HG02973 (cell line): ENCODE results near the gene OR2J3.
"Not testable (repeated sequence)": the region's sequence is repeated elsewhere in the genome, so short reads cannot be mapped to it uniquely, and the experiment has no call there.

Experiments
- ATAC-seq: cut with Tn5 transposase; IDR thresholded peaks from one replicate; pipeline ENCODE4 v1.9.1; 2021; ENCODE audit warnings: moderate library complexity; ENCODE audit not compliant: unreplicated experiment

Gene OR2J3

DNA sequence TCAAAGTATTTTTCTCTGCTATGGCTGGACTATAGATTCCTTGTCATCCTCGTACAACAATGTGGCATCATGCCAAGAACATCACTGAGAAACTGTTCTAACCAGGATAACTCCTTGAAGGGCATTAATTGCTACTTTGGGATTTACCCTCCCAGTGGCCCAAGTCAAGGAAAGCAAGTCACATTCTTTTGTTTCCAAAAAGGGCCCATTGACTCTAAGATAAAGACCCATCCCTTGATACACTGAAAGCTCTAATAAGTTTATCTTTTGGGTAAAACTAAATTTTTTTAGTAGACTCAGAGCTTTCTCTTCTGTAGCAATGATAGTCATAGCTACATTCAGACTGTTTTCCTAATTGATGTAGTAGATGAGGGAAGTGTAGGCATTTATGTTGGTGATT, at the start of gene OR2J3:
Gene OR2J3, plus strand, starts transcription at position 301 of the 400 bp plus-strand sequence. CDS start 3,833 bp downstream, outside the sequence.
- ATAC-seq = no peak

GRCh38 chr6:29071831-29072723, 35.8 kb upstream of the OR2J3 start:
- peak; percentile 74 for ATAC-seq

GRCh38 chr6:29079203-29079602, 28.7 kb upstream of the OR2J3 start:
- ATAC-seq = no peak

DNA sequence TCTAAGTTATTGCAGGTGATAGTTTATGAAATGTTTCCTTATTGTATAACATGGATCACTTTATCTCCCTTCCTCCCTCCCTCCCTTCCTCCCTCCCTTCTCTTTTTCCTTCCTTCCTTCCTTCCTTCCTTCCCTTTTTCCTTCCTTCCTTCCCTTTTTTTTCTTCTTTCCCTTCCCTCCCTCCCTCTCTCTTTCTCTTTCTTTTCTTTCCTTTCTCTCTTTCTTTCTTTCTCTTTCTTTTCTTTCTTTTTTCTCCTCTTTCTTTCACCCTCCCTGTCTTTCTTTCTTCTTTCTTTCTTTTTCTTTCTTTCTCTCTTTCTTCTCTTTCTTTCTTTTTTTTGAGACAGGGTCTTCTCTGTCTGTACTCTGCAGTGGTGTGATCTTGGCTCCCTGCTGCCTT, 26.5 kb upstream of the OR2J3 start:
- no peak for ATAC-seq

DNA sequence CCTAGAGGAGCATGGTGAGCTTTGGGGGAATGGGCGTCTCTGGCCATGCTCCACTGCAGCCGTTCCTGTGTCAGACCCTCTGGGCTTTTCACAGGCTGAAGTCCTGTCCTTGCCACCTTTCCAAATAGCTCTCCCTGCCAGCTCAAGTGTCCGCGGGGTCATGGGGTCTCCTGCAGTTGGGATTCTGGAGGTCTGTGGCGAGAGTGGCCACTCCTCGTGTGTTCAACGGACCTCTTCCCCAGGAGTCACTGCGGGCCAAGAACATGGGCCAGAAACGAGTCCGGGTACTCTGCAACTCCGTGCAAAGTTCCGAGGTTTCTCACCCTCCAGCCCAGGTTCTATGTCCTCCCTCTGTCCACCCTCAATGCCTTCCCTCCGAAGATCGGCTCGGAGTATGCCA, 25.4 kb upstream of the OR2J3 start:
- ATAC-seq = no peak

DNA sequence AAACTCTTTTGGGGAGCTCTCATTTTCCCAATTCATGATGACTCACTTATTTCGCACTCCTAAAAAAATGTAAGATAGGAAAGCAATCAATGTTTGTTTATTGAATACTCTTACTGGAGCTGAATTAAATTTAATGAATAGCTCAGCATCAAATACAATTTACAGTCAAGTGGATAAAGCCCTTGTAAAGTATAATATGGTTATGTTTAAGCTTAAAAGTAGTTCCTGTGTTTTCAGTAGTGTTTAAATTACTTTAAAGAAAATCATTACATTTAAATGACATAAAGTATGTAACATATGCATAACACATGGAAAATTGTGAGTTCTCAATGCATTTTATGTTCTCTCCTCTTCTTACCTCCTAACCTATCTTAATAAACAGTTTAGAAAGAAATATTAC, 20.6 kb upstream of the OR2J3 start, which contains the start of gene OR2B3:
Gene OR2B3, minus strand, starts transcription at position 101 of the 400 bp plus-strand sequence. Its CDS starts 65 bp downstream, at position 36.
- ATAC-seq = no peak

DNA sequence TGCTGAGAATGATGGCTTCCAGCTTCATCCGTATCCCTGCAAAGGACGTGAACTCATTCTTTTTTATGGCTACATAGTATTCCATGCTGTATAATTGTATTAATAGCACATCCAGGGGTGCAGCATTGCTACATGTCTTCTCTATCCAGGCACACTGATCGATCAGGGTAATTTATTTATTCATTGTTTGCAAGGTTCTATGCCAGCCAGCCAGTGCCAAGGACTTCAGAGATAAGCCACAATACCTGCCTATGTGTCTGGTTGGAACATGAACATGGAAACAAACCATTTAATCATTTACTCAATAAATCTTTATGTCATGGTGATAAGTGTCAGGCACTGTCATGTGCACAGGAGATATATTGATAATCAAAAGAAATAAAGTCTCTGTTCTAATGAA, 14.9 kb upstream of the OR2J3 start:
- ATAC-seq = no peak

GRCh38 chr6:29097803-29098202, 10.1 kb upstream of the OR2J3 start:
- no peak for ATAC-seq

DNA sequence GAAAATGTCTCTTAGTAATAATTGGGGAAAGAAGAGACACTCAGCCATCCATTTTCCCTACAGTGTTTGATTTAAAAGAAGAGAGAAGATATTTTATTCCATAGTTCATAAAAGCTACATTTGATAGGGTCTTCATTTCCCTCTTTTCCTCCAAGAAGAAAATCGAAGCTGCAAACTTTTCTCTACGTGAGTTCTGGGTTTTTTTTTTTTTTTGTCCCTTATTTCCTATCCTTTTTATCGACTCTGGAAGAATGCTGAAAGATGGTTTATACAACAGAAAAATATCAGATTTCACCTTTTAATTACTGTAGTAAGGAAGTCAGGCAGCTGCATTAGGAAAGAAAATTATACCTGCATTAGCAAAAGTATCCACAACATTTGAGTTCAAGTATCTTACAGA, 8.7 kb upstream of the OR2J3 start, which contains the start of gene OR2J1:
Gene OR2J1, plus strand, starts transcription at position 301 of the 400 bp plus-strand sequence. CDS start 1,453 bp downstream, outside the sequence.
- no peak for ATAC-seq

- no peak for ATAC-seq
These were observed 4.3 kb downstream of the OR2J3 start for GRCh38 chr6:29112135-29112534.

- ATAC-seq = not testable (repeated sequence)
These were observed 7.1 kb downstream of the OR2J3 start for GRCh38 chr6:29114964-29115363.

DNA sequence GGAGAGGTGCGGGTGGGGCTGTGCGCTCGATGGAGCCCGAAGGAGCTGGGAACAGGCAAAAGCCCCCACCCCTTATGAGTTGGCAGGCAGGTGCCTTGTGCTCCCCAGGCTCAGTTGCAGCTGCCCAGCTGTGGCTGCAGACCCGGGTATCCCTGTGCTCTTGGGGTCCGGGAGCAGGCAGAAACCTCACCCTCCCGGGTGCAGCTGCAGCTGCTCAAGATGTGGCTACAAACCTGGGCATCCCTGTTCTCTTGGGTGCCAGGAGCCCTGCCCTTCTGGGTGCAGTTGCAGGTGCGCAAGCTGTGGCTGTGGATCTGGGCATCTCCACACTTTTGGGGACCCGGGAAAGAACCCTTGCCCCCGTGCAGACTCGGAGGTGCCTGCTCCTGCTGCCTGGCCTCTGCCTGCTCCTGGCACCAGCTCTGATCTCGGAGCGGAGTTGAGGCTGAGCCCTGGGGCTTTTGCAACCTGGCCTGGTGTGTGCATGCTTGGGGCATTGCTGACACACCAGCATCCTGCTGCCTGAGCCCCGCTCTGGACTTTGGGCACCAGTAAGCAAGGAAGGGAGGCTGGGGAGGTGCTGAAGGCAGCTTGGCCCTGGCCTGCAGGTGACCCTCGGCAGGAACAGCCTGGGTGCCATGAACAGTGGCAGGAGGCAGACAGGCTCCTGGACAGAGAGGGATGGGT, 21.6 kb downstream of the OR2J3 start:
- no peak for ATAC-seq

DNA sequence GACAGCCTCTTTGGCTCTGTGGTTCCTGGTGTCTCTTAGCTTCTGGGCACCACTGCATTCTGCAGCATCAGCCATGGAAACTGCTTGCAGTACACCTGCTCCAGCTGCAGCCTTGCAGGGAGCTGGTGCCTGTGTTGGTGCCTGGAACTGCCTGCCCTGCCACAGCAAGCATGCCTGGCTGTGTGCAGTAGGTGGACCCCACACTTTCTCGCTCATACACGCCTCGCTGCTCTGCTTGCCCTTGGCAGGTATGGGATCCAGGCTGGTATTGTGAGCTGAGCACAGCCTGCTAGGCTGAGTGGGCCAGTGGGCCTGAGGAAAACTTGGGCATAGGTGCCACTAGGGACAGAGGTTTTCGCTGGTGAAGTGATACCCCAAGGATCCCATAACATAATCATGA, 22.8 kb downstream of the OR2J3 start:
- ATAC-seq = no peak

- ATAC-seq = no peak
These were observed 23.8 kb downstream of the OR2J3 start for GRCh38 chr6:29131691-29132090.

- ATAC-seq = no peak
These were observed 29.9 kb downstream of the OR2J3 start for GRCh38 chr6:29137724-29138123.

DNA sequence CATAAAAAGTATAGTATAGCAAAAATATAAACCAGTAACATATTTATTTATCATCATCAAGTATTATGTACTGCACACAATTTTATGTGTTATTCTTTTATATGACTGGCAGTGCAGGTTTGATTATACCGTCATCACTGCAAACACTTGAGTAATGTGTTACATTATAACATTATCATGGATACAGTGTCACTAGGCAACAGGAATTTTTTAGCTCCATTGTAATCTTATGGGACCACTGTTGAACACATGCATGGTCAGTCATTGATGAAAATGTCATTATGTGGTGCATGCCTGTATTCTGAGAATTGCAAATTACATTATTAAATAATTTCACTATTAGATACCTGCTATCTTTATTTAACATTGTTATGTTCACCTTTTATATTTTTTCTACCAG, 33.7 kb downstream of the OR2J3 start:
- ATAC-seq = no peak

DNA sequence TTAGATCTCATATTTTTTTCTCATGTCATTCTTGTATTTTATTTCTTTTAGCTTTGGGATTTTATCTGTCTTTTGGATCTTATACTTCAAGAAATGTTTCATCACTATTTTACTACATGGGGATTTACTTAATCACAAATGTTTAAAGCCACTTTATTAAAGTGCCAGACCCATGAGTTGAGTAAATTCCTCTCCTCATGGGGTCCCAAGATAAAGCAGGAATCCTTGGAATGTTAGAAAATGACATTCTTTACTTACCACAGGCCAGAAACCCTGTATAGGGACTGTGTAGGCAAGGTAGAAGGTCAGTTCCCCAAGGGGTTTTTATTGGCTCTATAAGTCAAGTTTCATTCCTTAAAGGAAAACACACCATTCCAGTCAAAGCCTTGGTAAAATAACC, 34.5 kb downstream of the OR2J3 start:
- no peak for ATAC-seq

DNA sequence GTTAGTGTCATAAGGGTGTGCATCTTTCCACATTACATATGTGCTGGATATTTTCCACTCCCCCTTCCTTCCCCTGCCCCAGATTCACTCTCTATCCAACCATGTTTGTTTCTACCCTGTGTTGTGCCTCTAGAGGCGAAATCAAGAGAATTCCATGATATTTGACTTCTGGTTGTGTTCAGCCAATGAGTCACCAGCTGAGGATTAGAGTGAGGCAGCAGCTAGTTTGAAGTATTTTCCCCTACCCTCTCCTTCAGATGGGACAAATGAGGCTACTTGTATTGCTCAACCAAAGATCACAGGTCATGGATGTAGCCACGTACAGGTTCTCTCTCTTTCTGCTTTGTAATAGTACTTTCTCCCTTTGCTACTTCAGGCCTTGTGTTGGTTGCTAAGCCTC, 38.3 kb downstream of the OR2J3 start:
- ATAC-seq = no peak

- ATAC-seq = no peak
These were observed 39.2 kb downstream of the OR2J3 start for GRCh38 chr6:29147074-29147473.

GRCh38 chr6:29149444-29149843, 41.6 kb downstream of the OR2J3 start:
- not testable (repeated sequence) for ATAC-seq

GRCh38 chr6:29153083-29153482, 45.2 kb downstream of the OR2J3 start:
- no peak for ATAC-seq

DNA sequence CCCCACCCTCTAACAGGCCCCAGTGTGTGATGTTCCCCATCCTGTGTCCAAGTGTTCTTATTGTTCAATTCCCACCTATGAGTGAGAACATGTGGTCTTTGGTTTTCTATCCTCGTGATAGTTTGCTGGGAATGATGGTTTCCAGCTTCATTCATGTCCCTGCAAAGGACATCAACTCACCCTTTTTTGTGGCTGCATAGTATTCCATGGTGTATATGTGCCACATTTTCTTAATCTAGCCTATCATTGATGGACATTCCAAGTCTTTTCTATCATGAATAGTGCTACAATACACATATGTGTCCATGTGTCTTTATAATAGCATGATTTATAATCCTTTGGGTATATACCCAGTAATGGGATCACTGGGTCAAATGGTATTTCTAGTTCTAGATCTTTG, 47.3 kb downstream of the OR2J3 start:
- ATAC-seq = not testable (repeated sequence)
